Measurements from ENCODE around the gene DDX54. TPM values are rescaled to one million over a fixed set of nuclear protein-coding genes. Genes with fewer than 3 reads are reported as not detected.

The DDX54 gene
- total RNA-seq, 4 donors from 2014 or later: 36.0 to 66.5 (median 59.0) TPM

DNA sequence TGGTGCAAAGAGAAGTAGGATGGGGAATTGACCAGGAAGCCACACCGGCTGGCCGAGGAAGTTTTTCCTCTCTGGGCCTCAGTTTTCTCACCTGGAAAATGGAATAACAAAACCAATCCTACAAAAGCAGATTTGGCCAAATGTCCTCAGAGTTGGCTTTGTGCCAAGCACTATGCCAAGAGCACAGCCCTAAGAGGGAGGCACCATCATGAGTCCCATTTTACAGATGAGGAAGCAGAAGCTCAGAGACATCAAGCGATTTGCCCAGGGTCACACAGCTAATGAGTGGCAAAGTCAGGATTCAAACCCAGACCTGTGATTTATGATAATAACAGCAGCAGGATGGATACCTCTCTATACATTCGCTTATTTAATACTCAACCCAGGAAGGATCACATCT, 77.0 kb downstream of the DDX54 start:
- TF ChIP-seq POLR2A (IDR thresholded peaks at IDR 0.05): no peak
- TF ChIP-seq, protein P1, sequence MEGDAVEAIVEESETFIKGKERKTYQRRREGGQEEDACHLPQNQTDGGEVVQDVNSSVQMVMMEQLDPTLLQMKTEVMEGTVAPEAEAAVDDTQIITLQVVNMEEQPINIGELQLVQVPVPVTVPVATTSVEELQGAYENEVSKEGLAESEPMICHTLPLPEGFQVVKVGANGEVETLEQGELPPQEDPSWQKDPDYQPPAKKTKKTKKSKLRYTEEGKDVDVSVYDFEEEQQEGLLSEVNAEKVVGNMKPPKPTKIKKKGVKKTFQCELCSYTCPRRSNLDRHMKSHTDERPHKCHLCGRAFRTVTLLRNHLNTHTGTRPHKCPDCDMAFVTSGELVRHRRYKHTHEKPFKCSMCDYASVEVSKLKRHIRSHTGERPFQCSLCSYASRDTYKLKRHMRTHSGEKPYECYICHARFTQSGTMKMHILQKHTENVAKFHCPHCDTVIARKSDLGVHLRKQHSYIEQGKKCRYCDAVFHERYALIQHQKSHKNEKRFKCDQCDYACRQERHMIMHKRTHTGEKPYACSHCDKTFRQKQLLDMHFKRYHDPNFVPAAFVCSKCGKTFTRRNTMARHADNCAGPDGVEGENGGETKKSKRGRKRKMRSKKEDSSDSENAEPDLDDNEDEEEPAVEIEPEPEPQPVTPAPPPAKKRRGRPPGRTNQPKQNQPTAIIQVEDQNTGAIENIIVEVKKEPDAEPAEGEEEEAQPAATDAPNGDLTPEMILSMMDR (IDR thresholded peaks at IDR 0.05): no peak
- no peak overlapping the region for H3K27ac ChIP-seq
- H3K36me3 ChIP-seq: no peaks in the 10 kb centered on the region
- no peaks in the 10 kb centered on the region for H3K4me1 ChIP-seq
- H3K27me3 ChIP-seq: peaks cover 0 to 7% of the 10 kb centered on the region in 2 donors
- H3K4me3 ChIP-seq: no peak overlapping the region
- intact Hi-C loops (cut with DNase I; ENCODE audit: low total_unique reads): no loop called here
- H3K9me3 ChIP-seq: no peaks in the 10 kb centered on the region
- no peak for DNase-seq

Small RNAs within 50 kb of the gene (microRNA-seq; reads per million reads assigned to microRNA genes)
- gene MIR7106 (ENCODE audit: borderline microRNAs expressed, borderline replicate concordance): not detected

Small RNAs within 50 kb of the gene (small RNA-seq; reads per million reads assigned to genes)
- not detected for gene MIR7106
- not detected for gene RF00019

Other genes with a start within 250 kb of the DDX54 start
- 10 to 100 TPM in 2 of 4 donors, 1 to 10 TPM in 2; 2.1 to 22.8 (median 8.9) TPM for gene OAS3, start 247.0 kb downstream of the DDX54 start, total RNA-seq
- gene OAS2, start 207.0 kb downstream of the DDX54 start, total RNA-seq: 10 to 100 TPM in 2 of 4 donors, 1 to 10 TPM in 1, under 1 TPM in 1; 0.59 to 18.1 (median 6.1) TPM
- 1 to 10 TPM; 2.4 to 8.6 (median 3.1) TPM for gene DTX1, start 128.7 kb downstream of the DDX54 start, total RNA-seq
- gene RASAL1, start 49.7 kb downstream of the DDX54 start, total RNA-seq: 1 to 10 TPM in 1 of 4 donors, not detected in 3; 6.8 TPM
- gene CFAP73, start 35.8 kb downstream of the DDX54 start, total RNA-seq: 1 to 10 TPM in 1 of 4 donors, under 1 TPM in 1, not detected in 2; 0.67 to 2.6 TPM
- gene RITA1, start 243 bp upstream of the DDX54 start, total RNA-seq: 10 to 100 TPM in 3 of 4 donors, 1 to 10 TPM in 1; 5.0 to 19.0 (median 11.0) TPM
- 10 to 100 TPM; 21.4 to 79.8 (median 52.9) TPM for gene TPCN1, start 36.0 kb upstream of the DDX54 start, total RNA-seq
- 10 to 100 TPM; 14.2 to 47.1 (median 36.2) TPM for gene SLC8B1, start 149.6 kb upstream of the DDX54 start, total RNA-seq
- 10 to 100 TPM; 20.7 to 38.6 (median 29.8) TPM for gene PLBD2, start 173.1 kb upstream of the DDX54 start, total RNA-seq
- gene SDS, start 218.4 kb upstream of the DDX54 start, total RNA-seq: not detected
- gene SDSL, start 236.9 kb upstream of the DDX54 start, total RNA-seq: 1 to 10 TPM in 1 of 4 donors, under 1 TPM in 2, not detected in 1; 0.26 to 3.0 (median 0.61) TPM